SK-N-SH (cell line): ENCODE data around the gene PKP1. TPM values are rescaled to one million over a fixed set of nuclear protein-coding genes. Genes with fewer than 3 reads are reported as not detected.

Experiments used
- CTCF ChIA-PET: fragments of 300-600, 350-600 bp; formaldehyde crosslinking; extraction: SDS; loops from one replicate; lab custom pipeline; 2021; lab: Yijun Ruan, JAX
- POLR2A ChIA-PET: fragments of 350-600 bp; sonication (Branson Sonifier 250); formaldehyde crosslinking; extraction: SDS; loops from one replicate; lab custom pipeline; 2020; ENCODE audit warnings: antibody characterized with exemption, inconsistent platforms; lab: Yijun Ruan, JAX
- DNase-seq: peaks from one replicate; pipeline ENCODE4 v3.0.0; 2012
- H2AFZ ChIP-seq: fragments of 200-600 bp; sonication (generic); 2 replicates; pipeline ENCODE4 v1.8.1; 2016; ENCODE audit warnings: antibody characterized with exemption, mild to moderate bottlenecking, low read depth
- H3F3A ChIP-seq: fragments of 200-600 bp; sonication (generic); replicated peaks from 2 replicates; pipeline ENCODE3; 2016; ENCODE audit warnings: antibody characterized with exemption, mild to moderate bottlenecking; ENCODE audit not compliant: insufficient read depth
- H3K27ac ChIP-seq, 2 experiments: fragments of 200-500 bp in 1 of 2; fragments of 200-600 bp in 1 of 2; sonication (Bioruptor generic) in 1 of 2; sonication (generic), shearing (Covaris generic) in 1 of 2; 2 replicates each; pipeline versions ENCODE4 v1.5.1 to v1.6.1; 2014 to 2016; ENCODE audit warnings: low read depth in 2 of 2, inconsistent platforms in 1 of 2, low read length in 1 of 2, mild to moderate bottlenecking in 1 of 2, mixed read lengths in 1 of 2
- H3K27me3 ChIP-seq: fragments of 200-600 bp; sonication (generic), shearing (Covaris generic); 2 replicates; pipeline ENCODE4 v1.6.1; 2016; ENCODE audit warnings: mixed run types; ENCODE audit not compliant: insufficient read depth
- H3K36me3 ChIP-seq, 2 experiments: fragments of 200-500 bp in 1 of 2; fragments of 200-600 bp in 1 of 2; sonication (Bioruptor generic) in 1 of 2; sonication (generic) in 1 of 2; replicated peaks in 1 of 2; 2 replicates each; pipeline versions ENCODE3 to v1.5.1; 2014 to 2016; ENCODE audit warnings: low read length in 1 of 2, mild to moderate bottlenecking in 1 of 2; ENCODE audit not compliant: insufficient read depth in 2 of 2, control insufficient read depth in 1 of 2
- H3K4me1 ChIP-seq, 2 experiments: fragments of 200-500 bp in 1 of 2; fragments of 200-600 bp in 1 of 2; sonication (Bioruptor generic) in 1 of 2; sonication (generic), shearing (Covaris generic) in 1 of 2; 2 replicates each; pipeline versions ENCODE4 v1.5.1 to v1.6.1; 2014 to 2016; ENCODE audit warnings: low read depth in 1 of 2, low read length in 1 of 2, mixed run types in 1 of 2; ENCODE audit not compliant: insufficient read depth in 2 of 2, control insufficient read depth in 1 of 2
- H3K4me2 ChIP-seq: fragments of 200-600 bp; sonication (generic), shearing (Covaris generic); 2 replicates; pipeline ENCODE4 v1.6.1; 2017; ENCODE audit warnings: mixed run types
- H3K4me3 ChIP-seq, 2 experiments: fragments of 200-500 bp in 1 of 2; fragments of 200-600 bp in 1 of 2; sonication (Bioruptor generic) in 1 of 2; sonication (generic), shearing (Covaris generic) in 1 of 2; 2 replicates each; pipeline versions ENCODE4 v1.5.1 to v1.8.1; 2014 to 2016; ENCODE audit warnings: low read depth in 2 of 2, inconsistent platforms in 1 of 2, low read length in 1 of 2, mild to moderate bottlenecking in 1 of 2, mixed read lengths in 1 of 2, moderate library complexity in 1 of 2
- H3K79me2 ChIP-seq: fragments of 200-600 bp; sonication (generic); 2 replicates; pipeline ENCODE4 v1.8.1; 2017; ENCODE audit warnings: mild to moderate bottlenecking; ENCODE audit not compliant: insufficient read depth
- H3K9ac ChIP-seq: fragments of 200-600 bp; sonication (generic); 2 replicates; pipeline ENCODE4 v1.6.1; 2017; ENCODE audit warnings: mixed run types
- H3K9me2 ChIP-seq: fragments of 200-600 bp; sonication (generic); 2 replicates; pipeline ENCODE4 v1.6.1; 2017; ENCODE audit warnings: mixed run types
- H3K9me3 ChIP-seq: fragments of 200-600 bp; sonication (generic); 2 replicates; pipeline ENCODE4 v1.6.1; 2017; ENCODE audit warnings: mixed run types, mild to moderate bottlenecking, moderate library complexity
- H4K20me1 ChIP-seq: fragments of 200-600 bp; sonication (generic); 2 replicates; pipeline ENCODE4 v1.6.1; 2017; ENCODE audit warnings: mild to moderate bottlenecking, mixed run types; ENCODE audit not compliant: insufficient read depth
- CHD2 ChIP-seq: fragments of 150-350 bp; IDR thresholded peaks from 2 replicates; pipeline ENCODE4 v1.6.1; 2018; ENCODE audit warnings: low read length; ENCODE audit not compliant: partially characterized antibody
- EP300 ChIP-seq, 2 experiments: IDR thresholded peaks; 2 replicates each; pipeline versions ENCODE4 v1.4.0 to v1.6.1; 2012; ENCODE audit warnings: borderline replicate concordance in 1 of 2, low read depth in 1 of 2, low read length in 1 of 2
- EZH2phosphoT487 ChIP-seq: fragments of 200-600 bp; sonication (generic); IDR thresholded peaks from 2 replicates; pipeline ENCODE4 v1.6.1; 2017; ENCODE audit warnings: low read depth, mixed run types, mild to moderate bottlenecking, antibody characterized with exemption, moderate library complexity, borderline replicate concordance
- FOXM1 ChIP-seq: IDR thresholded peaks from 2 replicates; pipeline ENCODE4 v1.4.0; 2012; ENCODE audit warnings: low read depth, mild to moderate bottlenecking
- GATA2 ChIP-seq: sonication (generic); formaldehyde crosslinking; IDR thresholded peaks from 2 replicates; pipeline ENCODE4 v1.5.0; 2020; ENCODE audit warnings: mild to moderate bottlenecking, missing genetic modification reagents
- JUND ChIP-seq: IDR thresholded peaks from 2 replicates; pipeline ENCODE4 v1.4.0; 2012
- MXI1 ChIP-seq: IDR thresholded peaks from 2 replicates; pipeline ENCODE4 v1.6.1; 2012; ENCODE audit warnings: mild to moderate bottlenecking, low read depth, low read length, improper control_type of control experiment
- NFIC ChIP-seq: IDR thresholded peaks from 2 replicates; pipeline ENCODE4 v1.4.0; 2012; ENCODE audit warnings: borderline replicate concordance
- POLR2AphosphoS5 ChIP-seq: IDR thresholded peaks from 2 replicates; pipeline ENCODE4 v1.6.1; 2012; ENCODE audit warnings: low read depth, low read length
- RCOR1 ChIP-seq: fragments of 150-350 bp; IDR thresholded peaks from 2 replicates; pipeline ENCODE4 v1.6.1; 2017; ENCODE audit warnings: antibody characterized with exemption, low read length
- RFX5 ChIP-seq: IDR thresholded peaks from 2 replicates; pipeline ENCODE4 v1.6.1; 2012; ENCODE audit warnings: mild to moderate bottlenecking, improper control_type of control experiment, low read length
- RXRA ChIP-seq: IDR thresholded peaks from 2 replicates; pipeline ENCODE4 v1.4.0; 2012; ENCODE audit warnings: low read depth, mild to moderate bottlenecking, borderline replicate concordance
- SIN3A ChIP-seq: IDR thresholded peaks from 2 replicates; pipeline ENCODE4 v1.6.1; 2012; ENCODE audit warnings: low read depth, mild to moderate bottlenecking, low read length, moderate library complexity, borderline replicate concordance
- TCF12 ChIP-seq: IDR thresholded peaks from 2 replicates; pipeline ENCODE4 v1.4.0; 2012
- USF1 ChIP-seq: IDR thresholded peaks from 2 replicates; pipeline ENCODE4 v1.4.0; 2012; ENCODE audit warnings: low read depth, borderline replicate concordance
- USF2 ChIP-seq: fragments of 150-350 bp; IDR thresholded peaks from 2 replicates; pipeline ENCODE4 v1.6.1; 2017; ENCODE audit warnings: antibody characterized with exemption, low read length, low read depth, borderline replicate concordance
- YY1 ChIP-seq: IDR thresholded peaks from 2 replicates; pipeline ENCODE4 v1.4.0; 2012; ENCODE audit warnings: low read depth, mild to moderate bottlenecking
- WGBS: methylation state at CpG from one replicate; pipeline ENCODE4 v1.1.6; 2017; ENCODE audit warnings: low lambda C conversion rate; 5-methylcytosine and 5-hydroxymethylcytosine counted together
- polyA plus RNA-seq, 3 experiments: library from polyadenylated mRNA; depleted of rRNA; stranded (reverse); fragments of >200 nt; gene quantifications; 2 replicates each; pipeline ENCODE4 v1.2.3, GENCODE V29; 2012
- TF ChIP-seq, protein P1 (sequence below): fragments of 200-600 bp; sonication (generic); IDR thresholded peaks from 2 replicates; pipeline ENCODE4 v1.6.1; 2017; ENCODE audit warnings: antibody characterized with exemption, mild to moderate bottlenecking, moderate library complexity
- TF ChIP-seq, protein P2 (sequence below): IDR thresholded peaks from 2 replicates; pipeline ENCODE4; 2012
- TF ChIP-seq, protein P3 (sequence below): IDR thresholded peaks from 2 replicates; pipeline ENCODE4 v1.6.1; 2012; ENCODE audit warnings: mild to moderate bottlenecking, low read depth, low read length, moderate library complexity

Gene PKP1
- polyA plus RNA-seq, 1 of the 3 experiments (the other 2 are of a cell fraction), result not detected

GRCh38 chr1:201351617-201352016, 68.3 kb downstream of the PKP1 start (continued):
- TF ChIP-seq, protein P1, sequence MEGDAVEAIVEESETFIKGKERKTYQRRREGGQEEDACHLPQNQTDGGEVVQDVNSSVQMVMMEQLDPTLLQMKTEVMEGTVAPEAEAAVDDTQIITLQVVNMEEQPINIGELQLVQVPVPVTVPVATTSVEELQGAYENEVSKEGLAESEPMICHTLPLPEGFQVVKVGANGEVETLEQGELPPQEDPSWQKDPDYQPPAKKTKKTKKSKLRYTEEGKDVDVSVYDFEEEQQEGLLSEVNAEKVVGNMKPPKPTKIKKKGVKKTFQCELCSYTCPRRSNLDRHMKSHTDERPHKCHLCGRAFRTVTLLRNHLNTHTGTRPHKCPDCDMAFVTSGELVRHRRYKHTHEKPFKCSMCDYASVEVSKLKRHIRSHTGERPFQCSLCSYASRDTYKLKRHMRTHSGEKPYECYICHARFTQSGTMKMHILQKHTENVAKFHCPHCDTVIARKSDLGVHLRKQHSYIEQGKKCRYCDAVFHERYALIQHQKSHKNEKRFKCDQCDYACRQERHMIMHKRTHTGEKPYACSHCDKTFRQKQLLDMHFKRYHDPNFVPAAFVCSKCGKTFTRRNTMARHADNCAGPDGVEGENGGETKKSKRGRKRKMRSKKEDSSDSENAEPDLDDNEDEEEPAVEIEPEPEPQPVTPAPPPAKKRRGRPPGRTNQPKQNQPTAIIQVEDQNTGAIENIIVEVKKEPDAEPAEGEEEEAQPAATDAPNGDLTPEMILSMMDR, result no peak
- TF ChIP-seq YY1 (no peak), MXI1 (no peak)

DNA sequence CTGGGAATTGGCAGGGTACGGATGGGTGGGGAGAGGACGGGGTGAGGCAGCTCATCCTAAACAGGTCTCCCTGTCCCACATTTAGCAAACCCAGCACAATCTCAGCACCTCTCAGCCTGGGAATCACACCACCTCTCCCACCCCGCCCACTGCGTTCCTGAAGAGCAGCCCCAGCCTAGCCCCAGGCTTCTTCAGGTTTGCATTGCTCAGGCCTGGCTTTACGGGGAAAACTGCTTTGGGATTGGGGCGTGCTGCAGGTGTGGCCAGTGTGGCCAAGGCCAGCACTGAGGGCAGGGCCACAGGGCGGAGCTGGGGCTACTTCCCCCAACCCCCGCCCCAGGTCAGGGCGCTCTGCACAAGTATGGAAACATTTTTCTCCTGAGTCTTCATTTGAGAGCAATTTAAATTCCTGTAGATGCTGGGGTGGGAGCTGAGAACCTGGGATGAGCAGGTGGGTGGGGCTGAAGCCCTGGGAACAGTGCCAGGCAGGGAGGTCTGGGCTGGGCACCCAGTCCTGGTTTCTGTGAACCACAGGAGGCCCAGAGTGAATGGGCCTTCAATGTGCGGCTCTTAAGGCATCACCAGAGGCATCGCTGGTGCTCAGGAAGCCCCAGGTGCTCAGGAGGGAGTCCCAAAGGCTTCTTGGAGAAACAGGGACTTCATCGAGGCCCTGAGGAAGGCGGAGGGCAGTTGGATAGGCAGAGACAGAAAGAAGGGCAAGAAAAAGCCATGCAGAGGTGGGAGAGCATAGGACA, 70.1 kb downstream of the PKP1 start:
- H3K27me3 ChIP-seq, result peaks cover 3% of the 10 kb centered on the region; the same call in 1 of the 2 replicates
- ChIA-PET CTCF (interaction anchor here (0.6 to 17.5 kb wide), 6 partner anchors 8 to 102 kb away, joined by 3 to 329 read pairs (median 4); no protein-coding TSS in a partner anchor), POLR2A (no interaction called here)
- no peak overlapping the region for H3K9ac ChIP-seq
- no peak overlapping the region for H3K4me3 ChIP-seq
- no peak for DNase-seq
- H3K79me2 ChIP-seq, result no peaks in the 10 kb centered on the region
- no peak overlapping the region for H3K27ac ChIP-seq
- H3K9me2 ChIP-seq, result no peaks in the 10 kb centered on the region
- WGBS, result 70% methylated on average over 12 of the region's 13 CpGs
- no peak for TF ChIP-seq CHD2
- TF ChIP-seq, protein P1, result no peak
- TF ChIP-seq TCF12, result no peak
- no peak for TF ChIP-seq POLR2AphosphoS5
- TF ChIP-seq JUND, result no peak
- no peak for TF ChIP-seq YY1
- no peak for TF ChIP-seq RFX5
- TF ChIP-seq, protein P2, sequence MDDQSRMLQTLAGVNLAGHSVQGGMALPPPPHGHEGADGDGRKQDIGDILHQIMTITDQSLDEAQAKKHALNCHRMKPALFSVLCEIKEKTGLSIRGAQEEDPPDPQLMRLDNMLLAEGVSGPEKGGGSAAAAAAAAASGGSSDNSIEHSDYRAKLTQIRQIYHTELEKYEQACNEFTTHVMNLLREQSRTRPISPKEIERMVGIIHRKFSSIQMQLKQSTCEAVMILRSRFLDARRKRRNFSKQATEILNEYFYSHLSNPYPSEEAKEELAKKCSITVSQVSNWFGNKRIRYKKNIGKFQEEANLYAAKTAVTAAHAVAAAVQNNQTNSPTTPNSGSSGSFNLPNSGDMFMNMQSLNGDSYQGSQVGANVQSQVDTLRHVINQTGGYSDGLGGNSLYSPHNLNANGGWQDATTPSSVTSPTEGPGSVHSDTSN, result no peak
- TF ChIP-seq RCOR1, result no peak
- TF ChIP-seq EZH2phosphoT487, result no peak
- no peak for TF ChIP-seq USF1
- no peak for TF ChIP-seq FOXM1
- no peak for TF ChIP-seq EP300 (IDR thresholded peaks at IDR 0.05; ENCODE audit: borderline replicate concordance in 1 of 2, low read depth in 1 of 2, low read length in 1 of 2)
- TF ChIP-seq USF2, result no peak
- TF ChIP-seq, protein P3, sequence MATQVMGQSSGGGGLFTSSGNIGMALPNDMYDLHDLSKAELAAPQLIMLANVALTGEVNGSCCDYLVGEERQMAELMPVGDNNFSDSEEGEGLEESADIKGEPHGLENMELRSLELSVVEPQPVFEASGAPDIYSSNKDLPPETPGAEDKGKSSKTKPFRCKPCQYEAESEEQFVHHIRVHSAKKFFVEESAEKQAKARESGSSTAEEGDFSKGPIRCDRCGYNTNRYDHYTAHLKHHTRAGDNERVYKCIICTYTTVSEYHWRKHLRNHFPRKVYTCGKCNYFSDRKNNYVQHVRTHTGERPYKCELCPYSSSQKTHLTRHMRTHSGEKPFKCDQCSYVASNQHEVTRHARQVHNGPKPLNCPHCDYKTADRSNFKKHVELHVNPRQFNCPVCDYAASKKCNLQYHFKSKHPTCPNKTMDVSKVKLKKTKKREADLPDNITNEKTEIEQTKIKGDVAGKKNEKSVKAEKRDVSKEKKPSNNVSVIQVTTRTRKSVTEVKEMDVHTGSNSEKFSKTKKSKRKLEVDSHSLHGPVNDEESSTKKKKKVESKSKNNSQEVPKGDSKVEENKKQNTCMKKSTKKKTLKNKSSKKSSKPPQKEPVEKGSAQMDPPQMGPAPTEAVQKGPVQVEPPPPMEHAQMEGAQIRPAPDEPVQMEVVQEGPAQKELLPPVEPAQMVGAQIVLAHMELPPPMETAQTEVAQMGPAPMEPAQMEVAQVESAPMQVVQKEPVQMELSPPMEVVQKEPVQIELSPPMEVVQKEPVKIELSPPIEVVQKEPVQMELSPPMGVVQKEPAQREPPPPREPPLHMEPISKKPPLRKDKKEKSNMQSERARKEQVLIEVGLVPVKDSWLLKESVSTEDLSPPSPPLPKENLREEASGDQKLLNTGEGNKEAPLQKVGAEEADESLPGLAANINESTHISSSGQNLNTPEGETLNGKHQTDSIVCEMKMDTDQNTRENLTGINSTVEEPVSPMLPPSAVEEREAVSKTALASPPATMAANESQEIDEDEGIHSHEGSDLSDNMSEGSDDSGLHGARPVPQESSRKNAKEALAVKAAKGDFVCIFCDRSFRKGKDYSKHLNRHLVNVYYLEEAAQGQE, result no peak
- no peak for TF ChIP-seq NFIC
- TF ChIP-seq MXI1, result no peak
- TF ChIP-seq RXRA, result no peak
- no peak for TF ChIP-seq GATA2 (CRISPR knock-in tag)
- TF ChIP-seq SIN3A, result no peak
- H3K4me1 ChIP-seq, result no peaks in the 10 kb centered on the region; a peak in 1 of 4 replicates
- no peaks in the 10 kb centered on the region for H4K20me1 ChIP-seq
- no peaks in the 10 kb centered on the region for H3K9me3 ChIP-seq
- no peaks in the 10 kb centered on the region for H3K36me3 ChIP-seq
- H3F3A ChIP-seq, result no peaks in the 10 kb centered on the region
- no peak overlapping the region for H3K4me2 ChIP-seq
- H2AFZ ChIP-seq, result no peak overlapping the region
